HG03565 (cell line): ENCODE measurements around the gene MUC5B.
"Not testable (repeated sequence)": the region's sequence is repeated elsewhere in the genome, so short reads cannot be mapped to it uniquely, and the experiment has no call there.

Experiments used
- ATAC-seq: cut with Tn5 transposase; IDR thresholded peaks from one replicate; pipeline ENCODE4 v1.9.1; 2021; ENCODE audit warnings: mild to moderate bottlenecking, moderate library complexity; ENCODE audit not compliant: unreplicated experiment

The MUC5B gene

DNA sequence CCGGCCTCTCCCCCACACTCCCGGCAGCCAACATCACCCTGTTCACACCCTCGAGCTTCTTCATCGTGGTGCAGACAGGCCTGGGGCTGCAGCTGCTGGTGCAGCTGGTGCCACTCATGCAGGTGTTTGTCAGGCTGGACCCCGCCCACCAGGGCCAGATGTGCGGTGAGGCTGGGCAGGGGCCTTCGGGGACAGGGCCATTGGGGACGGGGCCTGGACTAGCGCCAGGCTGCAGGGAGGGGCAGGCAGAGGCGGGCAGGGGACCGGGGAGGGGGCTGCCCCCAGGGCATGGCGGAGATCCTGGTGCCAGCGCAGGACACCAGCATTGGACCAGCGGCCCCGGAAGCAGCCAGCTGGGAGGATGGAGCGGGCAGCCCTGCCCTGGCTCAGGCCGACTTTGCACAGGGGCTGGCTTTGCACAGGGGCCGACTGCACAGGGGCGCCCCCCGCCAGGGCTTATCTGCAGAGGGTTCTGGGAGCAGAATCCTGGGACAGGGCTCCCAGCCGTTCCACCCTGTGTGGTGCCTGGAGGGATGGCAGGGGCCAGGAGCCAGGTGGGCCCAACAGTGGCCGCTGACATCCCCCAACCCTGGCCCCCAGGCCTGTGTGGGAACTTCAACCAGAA is 8.6 kb downstream of the MUC5B start:
- no peak for ATAC-seq

DNA sequence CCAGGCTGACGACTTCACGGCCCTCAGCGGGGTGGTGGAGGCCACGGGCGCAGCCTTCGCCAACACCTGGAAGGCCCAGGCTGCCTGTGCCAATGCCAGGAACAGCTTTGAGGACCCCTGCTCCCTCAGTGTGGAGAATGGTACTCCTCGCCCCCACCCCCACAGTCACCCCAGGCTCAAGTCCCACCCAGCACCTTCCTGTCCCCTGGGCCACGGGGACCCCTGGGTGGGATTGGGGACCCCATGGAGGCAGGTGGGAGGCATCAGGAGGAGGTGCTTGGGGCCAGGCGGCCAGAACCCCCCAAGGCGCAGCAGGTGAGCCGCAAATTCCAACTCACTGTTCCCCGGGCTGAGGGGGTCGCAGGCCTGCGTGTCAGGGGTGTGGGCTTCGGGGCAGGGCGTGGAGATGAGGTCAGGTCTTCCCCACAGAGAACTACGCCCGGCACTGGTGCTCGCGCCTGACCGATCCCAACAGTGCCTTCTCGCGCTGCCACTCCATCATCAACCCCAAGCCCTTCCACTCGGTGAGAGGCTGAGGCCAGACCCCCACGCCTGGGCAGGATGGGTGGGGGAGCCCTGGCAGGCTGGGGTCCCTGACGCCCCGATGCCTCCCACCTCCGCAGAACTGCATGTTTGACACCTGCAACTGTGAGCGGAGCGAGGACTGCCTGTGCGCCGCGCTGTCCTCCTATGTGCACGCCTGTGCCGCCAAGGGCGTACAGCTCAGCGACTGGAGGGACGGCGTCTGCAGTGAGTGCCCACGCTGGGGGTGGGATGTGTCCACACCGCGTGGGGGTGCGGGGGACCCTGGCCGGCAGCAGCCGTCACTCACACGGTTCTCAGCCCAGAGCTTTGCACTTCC is 9.4 kb downstream of the MUC5B start:
- no peak for ATAC-seq

GRCh38 chr11:1232883-1233321 is 10.0 kb downstream of the MUC5B start:
- ATAC-seq: no peak

DNA sequence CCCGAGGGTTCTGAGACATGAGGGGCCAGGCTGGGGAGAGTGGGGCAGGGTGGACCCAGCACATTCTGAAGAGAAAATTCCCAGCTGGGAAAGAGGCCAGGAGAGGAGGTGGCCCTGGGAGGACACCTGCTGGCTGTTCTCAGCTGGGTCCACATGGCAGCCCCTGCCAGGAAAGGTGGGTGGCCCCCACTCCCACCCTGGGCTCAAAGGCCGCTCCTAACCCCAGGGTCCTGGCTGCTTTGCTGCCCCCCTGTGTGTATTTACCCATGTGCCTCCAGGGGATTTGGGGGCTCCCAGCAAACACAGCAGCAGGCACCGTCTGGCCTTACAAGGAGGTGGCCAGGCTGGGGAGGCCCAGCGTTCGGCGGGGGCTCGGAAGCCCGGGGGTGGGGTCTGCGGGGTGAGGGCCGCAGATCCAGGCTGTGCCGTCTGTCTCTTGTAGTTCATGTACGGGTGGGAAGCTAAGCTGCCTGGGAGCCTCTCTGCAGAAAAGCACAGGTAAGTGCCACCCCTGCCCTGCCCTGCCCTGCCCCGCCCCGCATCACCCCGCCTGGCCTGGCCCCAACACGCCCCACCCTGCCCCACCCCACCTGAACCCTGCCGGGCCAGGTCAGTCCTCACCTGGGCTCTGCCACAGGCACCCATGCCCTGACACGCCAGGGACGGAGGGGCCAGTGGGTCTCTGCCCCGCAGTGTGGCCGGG is 10.6 kb downstream of the MUC5B start:
- ATAC-seq: no peak

DNA sequence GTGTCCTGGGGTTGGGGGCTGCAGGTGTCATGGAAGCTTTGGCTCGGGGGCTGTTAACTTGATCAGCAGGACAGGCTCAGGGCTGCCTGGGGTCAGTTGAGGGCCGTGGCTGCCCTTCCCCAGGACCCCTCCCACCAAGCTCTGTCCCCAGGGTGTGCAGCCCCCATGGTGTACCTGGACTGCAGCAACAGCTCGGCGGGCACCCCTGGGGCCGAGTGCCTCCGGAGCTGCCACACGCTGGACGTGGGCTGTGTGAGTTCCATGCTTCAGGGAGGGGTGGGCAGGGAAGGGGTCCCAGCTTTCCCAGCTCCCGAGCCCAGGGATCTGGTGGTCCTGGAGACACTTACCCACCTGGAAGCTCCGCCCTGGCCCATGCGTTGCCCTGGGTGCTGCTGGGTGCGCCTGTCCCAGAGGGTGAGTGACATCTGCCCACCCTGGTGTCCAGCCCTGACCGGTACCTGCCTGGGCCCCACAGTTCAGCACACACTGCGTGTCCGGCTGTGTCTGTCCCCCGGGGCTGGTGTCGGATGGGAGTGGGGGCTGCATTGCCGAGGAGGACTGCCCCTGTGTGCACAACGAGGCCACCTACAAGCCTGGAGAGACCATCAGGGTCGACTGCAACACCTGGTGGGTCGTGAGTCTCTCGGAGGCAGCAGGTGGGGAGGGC is 11.3 kb downstream of the MUC5B start:
- no peak for ATAC-seq

DNA sequence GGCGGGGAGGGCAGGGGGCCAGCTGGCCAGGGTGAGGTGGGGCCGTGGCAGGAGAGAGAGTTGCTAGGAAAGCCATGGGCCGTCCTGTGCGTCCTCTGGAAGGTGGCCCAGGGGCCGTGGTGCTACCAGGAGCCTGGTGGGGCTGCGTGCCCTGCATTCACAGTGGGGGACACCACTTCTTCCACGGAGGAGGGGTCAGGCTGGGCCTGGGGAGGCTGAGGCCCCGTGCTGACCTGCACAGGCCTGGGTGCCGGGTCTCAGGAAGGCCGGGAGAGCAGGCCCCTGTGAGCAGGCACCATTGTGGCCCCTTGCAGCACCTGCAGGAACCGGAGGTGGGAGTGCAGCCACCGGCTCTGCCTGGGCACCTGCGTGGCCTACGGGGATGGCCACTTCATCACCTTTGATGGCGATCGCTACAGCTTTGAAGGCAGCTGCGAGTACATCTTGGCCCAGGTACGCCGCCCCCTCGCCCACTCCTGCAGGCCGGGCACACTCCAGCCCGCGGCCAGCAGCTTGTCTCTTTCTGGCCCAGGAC is 12.0 kb downstream of the MUC5B start:
- no peak for ATAC-seq

- ATAC-seq: no peak
These were observed 12.5 kb downstream of the MUC5B start for GRCh38 chr11:1235306-1235900.

GRCh38 chr11:1235901-1236315 is 13.0 kb downstream of the MUC5B start:
- ATAC-seq: no peak

GRCh38 chr11:1236316-1237127 is 13.7 kb downstream of the MUC5B start:
- no peak for ATAC-seq

DNA sequence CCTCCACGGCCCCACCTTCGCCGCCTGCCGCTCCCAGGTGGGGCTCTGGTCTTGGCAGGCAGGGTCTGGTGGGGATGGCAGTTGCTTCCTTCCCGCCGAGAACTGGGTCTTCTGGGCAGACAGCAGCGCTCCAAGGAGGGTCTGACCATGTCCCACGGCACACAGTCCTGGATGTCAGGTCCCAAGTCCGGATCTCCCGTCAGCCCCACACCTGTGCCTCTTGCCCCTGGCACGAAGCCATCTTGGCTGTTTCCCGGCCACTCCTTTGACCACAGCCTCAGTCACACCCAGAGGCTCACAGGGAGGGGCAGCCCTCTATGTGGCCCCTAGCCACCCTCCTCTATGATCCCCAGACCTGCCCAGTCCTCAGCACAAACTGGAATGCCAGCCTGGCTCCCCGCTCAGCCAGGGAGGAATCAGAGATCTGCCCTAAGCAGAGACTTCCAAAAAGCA is 14.3 kb downstream of the MUC5B start:
- ATAC-seq: no peak

DNA sequence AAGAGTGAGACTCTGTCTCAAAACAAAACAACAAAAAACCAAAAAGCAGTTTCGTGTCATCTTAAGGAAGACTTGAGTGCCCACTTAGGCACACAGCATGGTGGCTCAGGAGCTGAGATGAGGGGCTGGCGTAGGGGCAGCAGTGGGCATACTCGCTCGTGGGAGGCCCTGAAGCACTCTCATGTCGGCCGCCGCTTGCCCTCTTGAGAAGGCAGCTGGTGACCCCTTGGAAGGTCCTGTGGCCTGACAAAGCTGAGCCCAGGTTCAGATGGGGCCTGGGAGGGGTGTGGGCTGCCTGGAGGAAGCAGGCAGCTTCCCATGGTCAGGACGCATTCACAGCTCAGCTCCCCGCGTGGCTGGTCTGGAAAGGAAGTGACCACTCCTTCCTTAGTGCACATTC is 15.0 kb downstream of the MUC5B start:
- ATAC-seq: no peak

DNA sequence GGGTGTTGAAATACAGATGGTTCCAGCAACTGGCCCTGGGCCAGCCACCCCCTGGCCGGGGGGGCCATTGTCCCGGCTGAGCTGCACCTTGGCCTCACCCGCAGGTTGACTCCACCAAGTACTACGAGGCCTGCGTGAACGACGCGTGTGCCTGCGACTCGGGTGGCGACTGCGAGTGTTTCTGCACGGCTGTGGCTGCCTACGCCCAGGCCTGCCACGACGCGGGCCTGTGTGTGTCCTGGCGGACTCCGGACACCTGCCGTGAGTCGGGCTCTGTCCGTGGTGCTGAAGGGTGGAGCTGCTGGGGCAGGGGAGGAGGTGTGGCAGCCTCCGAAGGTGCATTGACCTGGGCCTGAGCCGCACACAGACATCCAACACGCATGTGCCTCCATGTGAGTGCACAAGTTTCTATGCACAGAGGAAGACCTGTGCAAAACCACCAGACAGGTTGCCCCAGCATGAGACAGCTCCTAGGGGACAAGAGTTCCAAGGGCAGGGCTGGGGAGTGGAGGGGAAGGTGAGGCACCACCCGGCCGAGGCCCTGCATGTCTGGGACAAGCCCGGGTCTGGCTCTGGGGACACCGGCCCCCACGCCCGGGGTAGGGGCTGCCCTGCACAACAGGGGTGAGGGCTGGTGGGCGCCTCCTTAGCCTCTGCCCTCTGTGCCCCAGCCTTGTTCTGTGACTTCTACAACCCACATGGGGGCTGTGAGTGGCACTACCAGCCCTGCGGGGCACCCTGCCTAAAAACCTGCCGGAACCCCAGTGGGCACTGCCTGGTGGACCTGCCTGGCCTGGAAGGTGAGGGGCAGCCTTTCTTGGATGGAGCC is 16.1 kb downstream of the MUC5B start:
- no peak for ATAC-seq

- no peak for ATAC-seq
These were observed 16.8 kb downstream of the MUC5B start for GRCh38 chr11:1239596-1240205.

DNA sequence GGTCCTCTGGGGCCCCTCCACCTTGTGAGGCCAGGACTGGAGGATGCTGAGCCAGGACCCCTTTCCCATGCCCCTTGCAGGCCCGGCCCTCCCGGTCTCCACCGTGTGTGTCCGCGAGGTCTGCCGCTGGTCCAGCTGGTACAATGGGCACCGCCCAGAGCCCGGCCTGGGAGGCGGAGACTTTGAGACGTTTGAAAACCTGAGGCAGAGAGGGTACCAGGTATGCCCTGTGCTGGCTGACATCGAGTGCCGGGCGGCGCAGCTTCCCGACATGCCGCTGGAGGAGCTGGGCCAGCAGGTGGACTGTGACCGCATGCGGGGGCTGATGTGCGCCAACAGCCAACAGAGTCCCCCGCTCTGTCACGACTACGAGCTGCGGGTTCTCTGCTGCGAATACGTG is 17.9 kb downstream of the MUC5B start:
- ATAC-seq: no peak

DNA sequence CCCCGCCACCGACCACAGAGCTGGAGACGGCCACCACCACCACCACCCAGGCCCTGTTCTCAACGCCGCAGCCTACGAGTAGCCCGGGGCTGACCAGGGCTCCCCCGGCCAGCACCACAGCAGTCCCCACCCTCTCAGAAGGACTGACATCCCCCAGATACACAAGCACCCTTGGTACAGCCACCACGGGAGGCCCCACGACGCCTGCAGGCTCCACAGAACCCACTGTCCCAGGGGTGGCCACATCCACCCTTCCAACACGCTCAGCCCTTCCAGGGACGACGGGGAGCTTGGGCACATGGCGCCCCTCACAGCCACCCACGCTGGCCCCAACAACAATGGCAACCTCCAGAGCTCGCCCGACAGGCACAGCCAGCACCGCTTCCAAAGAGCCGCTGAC is 18.8 kb downstream of the MUC5B start:
- ATAC-seq: no peak

GRCh38 chr11:1242289-1242688 is 19.4 kb downstream of the MUC5B start:
- no peak for ATAC-seq

DNA sequence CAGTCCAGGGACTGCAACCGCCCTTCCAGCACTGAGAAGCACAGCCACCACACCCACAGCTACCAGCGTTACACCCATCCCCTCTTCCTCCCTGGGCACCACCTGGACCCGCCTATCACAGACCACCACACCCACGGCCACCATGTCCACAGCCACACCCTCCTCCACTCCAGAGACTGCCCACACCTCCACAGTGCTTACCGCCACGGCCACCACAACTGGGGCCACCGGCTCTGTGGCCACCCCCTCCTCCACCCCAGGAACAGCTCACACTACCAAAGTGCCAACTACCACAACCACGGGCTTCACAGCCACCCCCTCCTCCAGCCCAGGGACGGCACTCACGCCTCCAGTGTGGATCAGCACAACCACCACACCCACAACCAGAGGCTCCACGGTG is 19.9 kb downstream of the MUC5B start:
- not testable (repeated sequence) for ATAC-seq

DNA sequence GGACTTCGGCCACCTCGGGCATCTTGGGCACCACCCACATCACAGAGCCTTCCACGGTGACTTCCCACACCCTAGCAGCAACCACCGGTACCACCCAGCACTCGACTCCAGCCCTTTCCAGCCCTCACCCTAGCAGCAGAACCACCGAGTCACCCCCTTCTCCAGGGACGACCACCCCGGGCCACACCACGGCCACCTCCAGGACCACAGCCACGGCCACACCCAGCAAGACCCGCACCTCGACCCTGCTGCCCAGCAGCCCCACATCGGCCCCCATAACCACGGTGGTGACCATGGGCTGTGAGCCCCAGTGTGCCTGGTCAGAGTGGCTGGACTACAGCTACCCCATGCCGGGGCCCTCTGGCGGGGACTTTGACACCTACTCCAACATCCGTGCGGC is 20.7 kb downstream of the MUC5B start:
- not testable (repeated sequence) for ATAC-seq
